OCI-LY1 (cell line): ENCODE data around the gene GTF2H2C.
"Not testable (repeated sequence)": the region's sequence is repeated elsewhere in the genome, so short reads cannot be mapped to it uniquely, and the experiment has no call there.

Experiments used
- EZH2 ChIP-seq: fragments of 200-600 bp; sonication (generic), shearing (Covaris generic); IDR thresholded peaks from 2 replicates; pipeline ENCODE4 v1.8.0; 2017; ENCODE audit warnings: borderline replicate concordance, mixed run types, mild to moderate bottlenecking, antibody characterized with exemption, low read length, moderate library complexity, mixed read lengths
- TF ChIP-seq, protein P1 (sequence below): fragments of 200-600 bp; sonication (generic), shearing (Covaris generic); IDR thresholded peaks from 2 replicates; pipeline ENCODE4 v1.5.1; 2017; ENCODE audit warnings: mild to moderate bottlenecking, antibody characterized with exemption, low read length, moderate library complexity, mixed read lengths

DNA sequence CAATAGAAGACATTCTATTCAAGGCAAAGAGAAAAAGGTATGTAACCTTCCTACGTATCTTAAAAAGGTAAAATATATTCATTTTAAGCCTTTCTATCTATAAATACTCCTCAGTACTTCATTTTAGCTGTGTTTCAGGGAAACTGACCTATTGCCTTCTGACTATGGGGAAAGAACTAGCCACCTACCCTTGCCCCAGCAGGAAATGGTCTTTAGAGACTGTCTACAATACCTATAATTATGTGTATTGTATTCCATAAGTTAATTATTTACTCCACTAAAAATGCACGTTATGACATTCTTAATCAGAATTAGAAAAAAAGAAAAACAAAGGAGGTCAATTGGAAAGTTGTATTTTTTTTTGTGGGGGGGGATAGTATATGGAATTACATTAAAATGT lies 6.2 kb downstream of the GTF2H2C start:
- TF ChIP-seq, protein P1, sequence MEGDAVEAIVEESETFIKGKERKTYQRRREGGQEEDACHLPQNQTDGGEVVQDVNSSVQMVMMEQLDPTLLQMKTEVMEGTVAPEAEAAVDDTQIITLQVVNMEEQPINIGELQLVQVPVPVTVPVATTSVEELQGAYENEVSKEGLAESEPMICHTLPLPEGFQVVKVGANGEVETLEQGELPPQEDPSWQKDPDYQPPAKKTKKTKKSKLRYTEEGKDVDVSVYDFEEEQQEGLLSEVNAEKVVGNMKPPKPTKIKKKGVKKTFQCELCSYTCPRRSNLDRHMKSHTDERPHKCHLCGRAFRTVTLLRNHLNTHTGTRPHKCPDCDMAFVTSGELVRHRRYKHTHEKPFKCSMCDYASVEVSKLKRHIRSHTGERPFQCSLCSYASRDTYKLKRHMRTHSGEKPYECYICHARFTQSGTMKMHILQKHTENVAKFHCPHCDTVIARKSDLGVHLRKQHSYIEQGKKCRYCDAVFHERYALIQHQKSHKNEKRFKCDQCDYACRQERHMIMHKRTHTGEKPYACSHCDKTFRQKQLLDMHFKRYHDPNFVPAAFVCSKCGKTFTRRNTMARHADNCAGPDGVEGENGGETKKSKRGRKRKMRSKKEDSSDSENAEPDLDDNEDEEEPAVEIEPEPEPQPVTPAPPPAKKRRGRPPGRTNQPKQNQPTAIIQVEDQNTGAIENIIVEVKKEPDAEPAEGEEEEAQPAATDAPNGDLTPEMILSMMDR: not testable (repeated sequence)
- not testable (repeated sequence) for TF ChIP-seq EZH2
